GM12878 (cell line): ENCODE measurements around the gene FZD10. TPM values are rescaled to one million over a fixed set of nuclear protein-coding genes. Genes with fewer than 3 reads are reported as not detected.

Experiments used
- ATAC-seq: fragments of 200-7000 bp; cut with Tn5 transposase; 3 replicates; pipeline ENCODE4 v1.9.1; 2020; ENCODE audit warnings: mild to moderate bottlenecking, moderate library complexity
- BruUV-seq: library from RNA; stranded (reverse); fragments of 400-500 nt; replicated peaks from 2 replicates; lab custom pipeline; 2021; lab: Mats Ljungman, UMichigan
- CTCF ChIA-PET: fragments of 300-600 bp; sonication (Branson Sonifier 250); formaldehyde crosslinking; extraction: SDS; loops from one replicate; lab custom pipeline; 2021; ENCODE audit warnings: inconsistent platforms; lab: Yijun Ruan, JAX
- POLR2A ChIA-PET: fragments of 350-600 bp; formaldehyde crosslinking; extraction: SDS; loops from one replicate; lab custom pipeline; 2021; ENCODE audit warnings: inconsistent platforms; lab: Charles Lee
- RAD21 ChIA-PET: fragments of 300-600 bp; sonication (Branson Sonifier 250); formaldehyde crosslinking; loops from one replicate; lab custom pipeline; 2023; ENCODE audit warnings: antibody characterized with exemption; ENCODE audit not compliant: unreplicated experiment; lab: Charles Lee
- SMC1A ChIA-PET: fragments of 300-600 bp; sonication (Branson Sonifier 250); formaldehyde crosslinking; loops from one replicate; lab custom pipeline; 2023; ENCODE audit not compliant: unreplicated experiment, uncharacterized antibody; lab: Charles Lee
- DNase-seq: peaks from one replicate; pipeline ENCODE4 v3.0.0-alpha.2; 2011; ENCODE audit warnings: low read depth, low spot score
- FAIRE-seq: peaks from 3 replicates; lab custom pipeline; 2011; peaks lifted over from hg19 to GRCh38; lab: Jason Lieb, UNC
- H2AFZ ChIP-seq: 2 replicates; pipeline ENCODE4 v1.6.0; 2011; ENCODE audit warnings: low read depth, low read length, control low read depth; ENCODE audit not compliant: control insufficient read depth
- H3K27ac ChIP-seq: 2 replicates; pipeline ENCODE4 v1.5.1; 2011; ENCODE audit warnings: control low read depth; ENCODE audit not compliant: control insufficient read depth, insufficient read depth
- H3K27me3 ChIP-seq, 2 experiments: replicated peaks in 1 of 2; 2 replicates each; pipeline versions ENCODE4 v1.6.0 to v1.6.1; 2011; ENCODE audit warnings: low read length in 1 of 2; ENCODE audit not compliant: control insufficient read depth in 2 of 2, insufficient read depth in 2 of 2
- H3K36me3 ChIP-seq, 2 experiments: 2 replicates each; pipeline ENCODE4 v1.5.1; 2011; ENCODE audit warnings: low read length in 1 of 2; ENCODE audit not compliant: control insufficient read depth in 2 of 2, insufficient read depth in 2 of 2
- H3K4me1 ChIP-seq: 2 replicates; pipeline ENCODE4 v1.6.1; 2011; ENCODE audit warnings: mild to moderate bottlenecking, low read length, moderate library complexity, mixed read lengths; ENCODE audit not compliant: control insufficient read depth, insufficient read depth
- H3K4me2 ChIP-seq: 2 replicates; pipeline ENCODE4 v1.6.0; 2011; ENCODE audit warnings: control low read depth; ENCODE audit not compliant: control insufficient read depth, insufficient read depth
- H3K4me3 ChIP-seq: fragments of 200-600 bp; sonication (generic); 2 replicates; pipeline ENCODE4 v1.5.1; 2016
- H3K79me2 ChIP-seq: 2 replicates; pipeline ENCODE4 v1.6.0; 2011; ENCODE audit warnings: low read length; ENCODE audit not compliant: control insufficient read depth, insufficient read depth
- H3K9ac ChIP-seq: 2 replicates; pipeline ENCODE4 v1.8.0; 2011; ENCODE audit warnings: low read length, control low read depth, mixed read lengths; ENCODE audit not compliant: control insufficient read depth, insufficient read depth
- H3K9me3 ChIP-seq: replicated peaks from 3 replicates; pipeline ENCODE4 v1.5.1; 2011; ENCODE audit warnings: mild to moderate bottlenecking, low read length; ENCODE audit not compliant: control insufficient read depth, insufficient read depth
- H4K20me1 ChIP-seq: 2 replicates; pipeline ENCODE4 v1.6.0; 2011; ENCODE audit not compliant: control insufficient read depth, insufficient read depth
- BHLHE40 ChIP-seq, 2 experiments: fragments of 450-650 bp in 1 of 2; IDR thresholded peaks; 2 replicates each; pipeline ENCODE4 v1.6.1; 2011 to 2017; ENCODE audit warnings: low read depth in 2 of 2, borderline replicate concordance in 1 of 2, improper control_type of control experiment in 1 of 2, low read length in 1 of 2, mild to moderate bottlenecking in 1 of 2
- CHD4 ChIP-seq: fragments of 200-600 bp; sonication (generic); IDR thresholded peaks from 2 replicates; pipeline ENCODE4 v1.6.1; 2016; ENCODE audit warnings: mild to moderate bottlenecking
- CREB1 ChIP-seq: IDR thresholded peaks from 2 replicates; pipeline ENCODE4 v1.6.1; 2012; ENCODE audit warnings: low read depth, mild to moderate bottlenecking, inconsistent platforms
- CREM ChIP-seq: IDR thresholded peaks from 2 replicates; pipeline ENCODE4 v1.6.1; 2014; ENCODE audit warnings: antibody characterized with exemption, low read depth
- EGR1 ChIP-seq, 2 experiments: IDR thresholded peaks; 1 replicate in 1 of 2; 2 replicates in 1 of 2; pipeline ENCODE4 v1.6.1; 2011 to 2012; ENCODE audit warnings: low read depth in 2 of 2, low read length in 2 of 2, borderline replicate concordance in 1 of 2, mild to moderate bottlenecking in 1 of 2, moderate library complexity in 1 of 2
- ESRRA ChIP-seq: IDR thresholded peaks from 2 replicates; pipeline ENCODE4 v1.6.1; 2012; ENCODE audit warnings: mild to moderate bottlenecking, low read length, improper control_type of control experiment
- FOXK2 ChIP-seq: fragments of 450-650 bp; IDR thresholded peaks from 2 replicates; pipeline ENCODE4 v1.6.1; 2017; ENCODE audit warnings: mild to moderate bottlenecking, moderate library complexity
- HDAC2 ChIP-seq: fragments of 200-600 bp; sonication (generic); IDR thresholded peaks from 2 replicates; pipeline ENCODE4 v1.6.1; 2017
- KAT2A ChIP-seq: conservative IDR thresholded peaks from 2 replicates; pipeline ENCODE4 v1.6.1; 2011; ENCODE audit warnings: low read depth, low read length; ENCODE audit not compliant: control insufficient read depth
- NBN ChIP-seq: fragments of 450-650 bp; IDR thresholded peaks from 2 replicates; pipeline ENCODE4 v1.6.1; 2016
- NR2C1 ChIP-seq: fragments of 450-650 bp; IDR thresholded peaks from 2 replicates; pipeline ENCODE4 v1.6.1; 2017; ENCODE audit warnings: antibody characterized with exemption, mild to moderate bottlenecking, moderate library complexity
- RUNX3 ChIP-seq: IDR thresholded peaks from 2 replicates; pipeline ENCODE4 v1.6.1; 2012; ENCODE audit warnings: low read length, inconsistent platforms
- SP1 ChIP-seq: IDR thresholded peaks from one replicate; pipeline ENCODE4 v1.6.1; 2011; ENCODE audit warnings: low read depth, low read length
- STAT1 ChIP-seq: fragments of 450-650 bp; conservative IDR thresholded peaks from 2 replicates; pipeline ENCODE4 v1.6.1; 2014; ENCODE audit warnings: antibody characterized with exemption, mild to moderate bottlenecking
- WGBS: methylation state at CpG from one replicate; pipeline ENCODE4 v1.1.6; 2016; ENCODE audit warnings: low lambda C conversion rate; ENCODE audit not compliant: insufficient replicate concordance, insufficient coverage; ENCODE audit errors: missing lambda C conversion rate; 5-methylcytosine and 5-hydroxymethylcytosine counted together
- in situ Hi-C: fragments of 300-500 bp; cut with MboI; formaldehyde crosslinking; loops from 9 replicates; pipeline ENCODE4 v1.14.3; 2018; ENCODE audit warnings: mixed read lengths
- intact Hi-C: fragments of 100-400 bp; cut with micrococcal nuclease; formaldehyde crosslinking; loops from one replicate; pipeline ENCODE4 v1.14.2; 2022; ENCODE audit not compliant: unreplicated experiment
- polyA plus RNA-seq, 11 experiments: library from polyadenylated mRNA; depleted of rRNA in 4 of 11; unstranded in 6 of 11; stranded (reverse) in 5 of 11; fragments of >200 nt; fragmentation: Nextera tagmentation in 4 of 11; fragmentation: Illumina TruSeq in 1 of 11; extraction: Ambion mirVana in 4 of 11; extraction: Trizol in 1 of 11; gene quantifications; 1 replicate in 1 of 11; 2 replicates in 10 of 11; pipeline versions ENCODE4 v1.2.1 to v1.2.3, GENCODE V29; 2011 to 2016; ENCODE audit warnings: inconsistent platforms in 2 of 11, missing spikeins in 2 of 11, low read depth in 1 of 11
- total RNA-seq, 4 experiments: library from RNA; depleted of rRNA in 3 of 4; stranded (reverse); fragments of >200 nt in 3 of 4; fragmentation: Illumina TruSeq in 1 of 4; extraction: Trizol in 1 of 4; gene quantifications; 2 replicates each; pipeline versions ENCODE4 v1.2.1 to v1.2.3, GENCODE V29; 2013 to 2021

The FZD10 gene
- total and polyA plus RNA-seq, 10 of the 15 experiments (the other 5 are each of a cell fraction or from before 2014, with no cell fraction given), result not detected

GRCh38 chr12:130179191-130179590, 16.9 kb downstream of the FZD10 start:
- no peaks in the 10 kb centered on the region for H3K36me3 ChIP-seq
- no peak for ATAC-seq
- BruUV-seq, result no TSS peak
- DNase-seq, result no peak
- no peak overlapping the region for H3K9ac ChIP-seq
- H3K79me2 ChIP-seq, result no peaks in the 10 kb centered on the region
- H3K9me3 ChIP-seq, result no peaks in the 10 kb centered on the region; the same call in 2 of the 3 replicates
- no peak overlapping the region for H2AFZ ChIP-seq
- in situ Hi-C loops, result no loop called here
- TF ChIP-seq STAT1 (no peak), CREM (no peak), CREB1 (no peak), SP1 (no peak), NR2C1 (no peak), FOXK2 (no peak), CHD4 (no peak), HDAC2 (no peak), EGR1 (IDR thresholded peaks at IDR 0.05; ENCODE audit: borderline replicate concordance in 1 of 2, low read depth in 2 of 2, low read length in 2 of 2) (no peak), RUNX3 (no peak)
- ChIA-PET POLR2A (no interaction called here), SMC1A (no interaction called here), RAD21 (no interaction called here), CTCF (no interaction called here)
- H3K4me2 ChIP-seq, result no peak overlapping the region
- H3K27ac ChIP-seq, result no peak overlapping the region
- H3K4me3 ChIP-seq, result no peak overlapping the region
- intact Hi-C loops, result no loop called here
- no peaks in the 10 kb centered on the region for H4K20me1 ChIP-seq
- H3K4me1 ChIP-seq, result no peaks in the 10 kb centered on the region
- WGBS, result 18% methylated on average over 7 of the region's 7 CpGs
- no peak for FAIRE-seq
- H3K27me3 ChIP-seq, result no peaks in the 10 kb centered on the region

GRCh38 chr12:130179621-130180020, 17.4 kb downstream of the FZD10 start:
- DNase-seq (no peak), FAIRE-seq (no peak), ATAC-seq (no peak)
- H3K4me2 ChIP-seq, result no peak overlapping the region
- H2AFZ ChIP-seq, result no peak overlapping the region
- H3K9ac ChIP-seq, result no peak overlapping the region
- ChIA-PET CTCF (no interaction called here), SMC1A (no interaction called here), POLR2A (no interaction called here), RAD21 (no interaction called here)
- 42% methylated on average over 11 of the region's 11 CpGs for WGBS
- intact Hi-C loops, result no loop called here
- H3K9me3 ChIP-seq, result no peaks in the 10 kb centered on the region; the same call in 2 of the 3 replicates
- H3K4me1 ChIP-seq, result no peaks in the 10 kb centered on the region
- TF ChIP-seq KAT2A (no peak), ESRRA (no peak), NBN (no peak), BHLHE40 (IDR thresholded peaks at IDR 0.05; ENCODE audit: borderline replicate concordance in 1 of 2, low read depth in 2 of 2, low read length in 1 of 2) (no peak)
- no peaks in the 10 kb centered on the region for H3K27me3 ChIP-seq
- no peak overlapping the region for H3K27ac ChIP-seq
- H3K4me3 ChIP-seq, result no peak overlapping the region
- H3K36me3 ChIP-seq, result no peaks in the 10 kb centered on the region
- no TSS peak for BruUV-seq
- in situ Hi-C loops, result no loop called here
- H4K20me1 ChIP-seq, result no peaks in the 10 kb centered on the region
- H3K79me2 ChIP-seq, result no peaks in the 10 kb centered on the region
